H54 (cell line): ENCODE results near the gene TSPAN3.

Experiments
- DNase-seq: peaks from one replicate; pipeline ENCODE4 v3.0.0; 2011; ENCODE audit warnings: low spot score, mixed read lengths; ENCODE audit not compliant: insufficient read length
- FAIRE-seq: peaks from 3 replicates; lab custom pipeline; 2011; peaks lifted over from hg19 to GRCh38; lab: Jason Lieb, UNC
- POLR2A ChIP-seq: IDR thresholded peaks from 2 replicates; pipeline ENCODE4 v1.6.1; 2011; ENCODE audit warnings: low read depth, mild to moderate bottlenecking, low read length

The TSPAN3 gene

GRCh38 chr15:77097248-77097721 is 26.4 kb upstream of the TSPAN3 start:
- FAIRE-seq (no peak), DNase-seq (no peak)
- TF ChIP-seq POLR2A = no peak

GRCh38 chr15:77096541-77096940 is 25.6 kb upstream of the TSPAN3 start:
- DNase-seq = no peak

GRCh38 chr15:77096138-77096537 is 25.2 kb upstream of the TSPAN3 start:
- no peak for TF ChIP-seq POLR2A
- DNase-seq = no peak
- FAIRE-seq = no peak

More at GRCh38 chr15:77096541-77096940, 25.6 kb upstream of the TSPAN3 start:
- no peak for FAIRE-seq
- no peak for TF ChIP-seq POLR2A

- no peak for TF ChIP-seq POLR2A
- no peak for DNase-seq
- FAIRE-seq = no peak
These were observed 23.6 kb upstream of the TSPAN3 start for GRCh38 chr15:77094397-77095030.

GRCh38 chr15:77093436-77093835 is 22.5 kb upstream of the TSPAN3 start:
- no peak for TF ChIP-seq POLR2A
- FAIRE-seq = no peak

GRCh38 chr15:77091097-77091496 is 20.2 kb upstream of the TSPAN3 start:
- FAIRE-seq (no peak), DNase-seq (no peak)
- no peak for TF ChIP-seq POLR2A

More at GRCh38 chr15:77093436-77093835, 22.5 kb upstream of the TSPAN3 start:
- DNase-seq = no peak

- DNase-seq (no peak), FAIRE-seq (no peak)
- TF ChIP-seq POLR2A = no peak
These were observed 16.3 kb upstream of the TSPAN3 start for GRCh38 chr15:77087213-77087612.

- FAIRE-seq (no peak), DNase-seq (no peak)
- no peak for TF ChIP-seq POLR2A
These were observed 14.4 kb upstream of the TSPAN3 start for GRCh38 chr15:77085297-77085696.

- FAIRE-seq (no peak), DNase-seq (no peak)
- TF ChIP-seq POLR2A = no peak
These were observed 13.5 kb upstream of the TSPAN3 start for GRCh38 chr15:77084436-77084835.

GRCh38 chr15:77083381-77084160 is 12.7 kb upstream of the TSPAN3 start:
- FAIRE-seq (no peak), DNase-seq (no peak)
- no peak for TF ChIP-seq POLR2A

GRCh38 chr15:77081971-77082370 is 11.1 kb upstream of the TSPAN3 start:
- TF ChIP-seq POLR2A = no peak
- FAIRE-seq = no peak
- DNase-seq = no peak

GRCh38 chr15:77076323-77076915 is 5.5 kb upstream of the TSPAN3 start:
- FAIRE-seq (no peak), DNase-seq (no peak)
- no peak for TF ChIP-seq POLR2A

- FAIRE-seq = no peak
- no peak for TF ChIP-seq POLR2A
- DNase-seq = peak; percentile 45
These were observed 4.6 kb upstream of the TSPAN3 start for GRCh38 chr15:77075528-77075927.

GRCh38 chr15:77074350-77074749 is 3.4 kb upstream of the TSPAN3 start:
- TF ChIP-seq POLR2A = no peak
- FAIRE-seq (no peak), DNase-seq (no peak)
